Mesothelial cell of epicardium (in vitro differentiated cells): Measurements from ENCODE around the gene ZNF667. TPM values are rescaled to one million over a fixed set of nuclear protein-coding genes. Genes with fewer than 3 reads are reported as not detected.

Source experiments
- DNase-seq, 2 experiments: peaks; one replicate each; pipeline ENCODE4 v3.0.0; 2021; ENCODE audit warnings: low spot score in 2 of 2; ENCODE audit not compliant: unreplicated experiment in 2 of 2
- H3K27ac Mint-ChIP-seq: 2 replicates; pipeline ENCODE4 v1.8.0; 2021; ENCODE audit warnings: mixed read lengths
- H3K27me3 Mint-ChIP-seq: 2 replicates; pipeline ENCODE4 v1.8.0; 2021; ENCODE audit warnings: low read depth, mixed read lengths
- H3K36me3 Mint-ChIP-seq: 2 replicates; pipeline ENCODE4 v1.8.0; 2021; ENCODE audit warnings: mixed read lengths
- H3K4me1 Mint-ChIP-seq: 2 replicates; pipeline ENCODE4 v1.8.0; 2021; ENCODE audit warnings: mixed read lengths
- H3K4me3 Mint-ChIP-seq: 2 replicates; pipeline ENCODE4 v1.8.0; 2021; ENCODE audit warnings: mild to moderate bottlenecking, moderate library complexity, mixed read lengths
- H3K9me3 Mint-ChIP-seq: 2 replicates; pipeline ENCODE4 v1.8.0; 2021; ENCODE audit warnings: mixed read lengths
- total RNA-seq: library from RNA; stranded (reverse); gene quantifications from 3 replicates; pipeline ENCODE4 v1.2.1, GENCODE V29; 2021
- TF ChIP-seq, protein P1 (sequence below): fragments of 200-600 bp; sonication (generic); IDR thresholded peaks from one replicate; pipeline ENCODE4 v1.5.0; 2021; ENCODE audit warnings: antibody characterized with exemption; ENCODE audit not compliant: unreplicated experiment

The ZNF667 gene
- total RNA-seq, 1 donor from 2014 or later: not detected

DNA sequence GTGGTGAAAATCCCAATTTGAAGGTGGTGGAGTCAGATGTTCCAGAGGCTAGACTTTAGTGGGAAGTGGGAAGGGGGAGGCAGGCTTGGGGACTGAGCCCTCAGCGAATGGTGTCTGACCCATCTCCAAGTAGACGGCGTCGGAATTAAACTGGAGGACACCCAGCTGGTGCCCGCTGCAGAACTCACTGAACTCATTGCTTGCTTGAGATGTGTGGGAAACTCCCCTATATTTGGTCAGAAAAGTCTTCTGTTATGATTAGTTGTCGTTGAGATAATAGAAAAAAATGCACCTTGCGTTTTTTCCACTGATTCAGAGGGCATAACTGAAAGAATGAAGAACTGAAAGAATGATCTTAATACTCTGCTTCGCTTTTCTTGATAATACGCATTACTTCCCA lies 73.9 kb downstream of the ZNF667 start:
- H3K27ac Mint-ChIP-seq: peak overlapping the region; percentile 96
- TF ChIP-seq, protein P1, sequence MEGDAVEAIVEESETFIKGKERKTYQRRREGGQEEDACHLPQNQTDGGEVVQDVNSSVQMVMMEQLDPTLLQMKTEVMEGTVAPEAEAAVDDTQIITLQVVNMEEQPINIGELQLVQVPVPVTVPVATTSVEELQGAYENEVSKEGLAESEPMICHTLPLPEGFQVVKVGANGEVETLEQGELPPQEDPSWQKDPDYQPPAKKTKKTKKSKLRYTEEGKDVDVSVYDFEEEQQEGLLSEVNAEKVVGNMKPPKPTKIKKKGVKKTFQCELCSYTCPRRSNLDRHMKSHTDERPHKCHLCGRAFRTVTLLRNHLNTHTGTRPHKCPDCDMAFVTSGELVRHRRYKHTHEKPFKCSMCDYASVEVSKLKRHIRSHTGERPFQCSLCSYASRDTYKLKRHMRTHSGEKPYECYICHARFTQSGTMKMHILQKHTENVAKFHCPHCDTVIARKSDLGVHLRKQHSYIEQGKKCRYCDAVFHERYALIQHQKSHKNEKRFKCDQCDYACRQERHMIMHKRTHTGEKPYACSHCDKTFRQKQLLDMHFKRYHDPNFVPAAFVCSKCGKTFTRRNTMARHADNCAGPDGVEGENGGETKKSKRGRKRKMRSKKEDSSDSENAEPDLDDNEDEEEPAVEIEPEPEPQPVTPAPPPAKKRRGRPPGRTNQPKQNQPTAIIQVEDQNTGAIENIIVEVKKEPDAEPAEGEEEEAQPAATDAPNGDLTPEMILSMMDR: no peak
- peaks cover 17% of the 10 kb centered on the region for H3K4me1 Mint-ChIP-seq
- DNase-seq: no peak
- no peaks in the 10 kb centered on the region for H3K27me3 Mint-ChIP-seq
- peak overlapping the region; percentile 75 for H3K4me3 Mint-ChIP-seq
- peaks cover 64% of the 10 kb centered on the region for H3K36me3 Mint-ChIP-seq
- H3K9me3 Mint-ChIP-seq: peaks cover 61% of the 10 kb centered on the region

DNA sequence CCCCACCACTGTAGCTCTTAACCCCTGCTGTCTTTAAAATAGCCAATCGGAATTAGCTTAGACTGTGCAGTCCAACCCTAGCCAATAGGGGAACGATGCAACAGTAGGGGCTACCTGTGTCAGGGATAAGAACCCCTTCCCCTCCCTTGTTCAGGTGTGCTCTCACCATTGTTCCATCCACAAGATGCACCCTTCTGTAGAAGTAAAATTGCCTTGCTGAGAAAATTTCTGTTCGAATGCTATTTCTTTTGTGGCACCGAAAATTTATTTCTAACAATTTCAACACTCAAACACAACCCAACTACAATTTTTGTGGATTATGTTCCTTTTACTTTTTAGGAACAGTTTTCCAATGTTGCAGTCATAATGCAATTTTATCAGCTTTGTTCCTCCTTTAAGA lies 76.7 kb downstream of the ZNF667 start:
- Mint-ChIP-seq H3K4me3 (no peak overlapping the region), H3K27ac (no peak overlapping the region), H3K4me1 (peaks cover 17% of the 10 kb centered on the region), H3K27me3 (no peaks in the 10 kb centered on the region), H3K9me3 (peaks cover 67% of the 10 kb centered on the region), H3K36me3 (peaks cover 66% of the 10 kb centered on the region)
- TF ChIP-seq, protein P1: no peak
- no peak for DNase-seq

DNA sequence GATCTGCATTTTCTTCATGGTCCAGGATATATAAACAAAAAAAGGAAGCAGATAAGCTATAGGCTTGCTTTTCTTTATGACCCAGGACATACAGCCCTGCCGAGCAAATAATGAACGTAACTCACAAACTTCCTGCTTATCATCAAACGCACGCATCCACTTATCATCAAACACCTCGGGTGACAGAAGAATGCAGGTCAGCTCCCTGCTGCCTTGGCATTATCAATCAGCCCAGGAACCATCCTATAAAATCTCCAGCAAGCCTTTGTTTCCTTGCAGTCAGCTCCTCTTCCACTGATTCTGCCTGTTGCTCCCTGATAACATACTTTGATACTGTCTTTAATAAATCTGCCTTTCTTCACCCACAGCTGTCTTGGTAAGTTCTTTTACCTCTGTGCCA lies 78.3 kb downstream of the ZNF667 start:
- Mint-ChIP-seq H3K4me1 (peaks cover 6% of the 10 kb centered on the region), H3K27ac (no peak overlapping the region), H3K27me3 (no peaks in the 10 kb centered on the region), H3K36me3 (peaks cover 73% of the 10 kb centered on the region), H3K4me3 (no peak overlapping the region), H3K9me3 (peaks cover 72% of the 10 kb centered on the region)
- TF ChIP-seq, protein P1: no peak
- DNase-seq: no peak

DNA sequence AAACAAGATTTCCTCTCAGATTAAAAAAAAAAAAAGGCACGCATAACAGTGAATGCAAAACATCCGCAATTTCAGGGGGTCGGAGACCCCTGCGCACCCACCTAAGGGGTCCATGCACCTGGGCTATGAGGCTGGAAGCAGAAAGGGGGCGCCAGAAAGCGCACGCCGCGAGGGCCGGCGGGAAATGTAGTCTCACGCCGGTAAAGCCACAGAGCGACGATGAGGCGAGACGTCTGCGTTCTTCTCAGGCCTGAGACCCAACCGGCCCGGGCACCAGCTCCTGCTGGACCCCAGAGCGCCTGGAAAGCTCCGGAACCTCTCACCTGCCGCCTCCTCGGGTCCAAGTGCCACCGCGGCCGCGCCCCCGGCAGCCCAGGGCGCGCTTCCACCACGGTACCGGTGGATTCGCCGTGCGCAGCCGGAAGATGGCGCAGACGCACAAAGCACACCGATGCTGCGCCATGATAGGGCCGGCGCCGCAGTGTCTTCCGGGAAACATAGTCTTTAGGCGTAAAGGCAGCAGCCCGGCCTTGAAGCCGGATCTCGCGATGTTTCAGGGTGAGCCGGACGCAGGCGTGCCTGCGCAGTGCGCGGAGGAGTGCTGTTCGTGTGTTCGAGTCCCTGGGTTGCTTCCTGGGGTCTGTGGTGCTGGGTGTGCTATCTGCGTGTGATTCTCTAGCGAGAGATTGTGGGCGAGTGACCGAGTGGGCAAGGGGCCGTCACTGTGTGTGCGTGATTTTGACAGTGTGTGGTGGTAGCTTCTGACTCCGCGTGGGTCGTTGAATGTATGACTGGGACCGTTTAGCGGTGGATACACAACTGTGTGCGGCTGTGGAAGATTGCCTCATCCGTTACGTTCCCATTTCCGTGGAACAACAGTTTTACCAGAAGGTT lies 83.8 kb downstream of the ZNF667 start, which contains the start of gene ZNF582:
TSS of gene ZNF582 (minus strand) at position 416 of the 894 bp plus-strand sequence. CDS start 1,782 bp downstream, outside the sequence.
- Mint-ChIP-seq H3K27ac (peak within 1 kb of the TSS; percentile 92), H3K27me3 (no peaks in the 10 kb centered on the region), H3K4me1 (peaks cover 4% of the 10 kb centered on the region), H3K36me3 (peaks cover 72% of the 10 kb centered on the region), H3K4me3 (peak within 1 kb of the TSS; percentile 87), H3K9me3 (peaks cover 71% of the 10 kb centered on the region)
- peak; percentile 61 to 82 for DNase-seq
- TF ChIP-seq, protein P1: peak; percentile 48

Other genes starting within 250 kb of the ZNF667 start
- not detected in 3 replicates for gene EDDM13, start 204.6 kb downstream of the ZNF667 start, total RNA-seq
- 14.8 to 18.8 TPM (median 15.3 TPM) in 3 replicates for gene ZSCAN5A, start 162.5 kb downstream of the ZNF667 start, total RNA-seq
- 5.1 to 5.6 TPM (median 5.1 TPM) in 3 replicates for gene ZNF582, start 83.8 kb downstream of the ZNF667 start, total RNA-seq
- 9.1 to 10.1 TPM (median 9.9 TPM) in 3 replicates for gene ZNF583, start 73.0 kb downstream of the ZNF667 start, total RNA-seq
- gene ZNF471, start 30.5 kb upstream of the ZNF667 start, total RNA-seq: not detected in 3 replicates
- 10.2 to 10.7 TPM (median 10.5 TPM) in 3 replicates for gene ZFP28, start 61.6 kb upstream of the ZNF667 start, total RNA-seq
- 4.7 to 6.1 TPM (median 5.4 TPM) in 3 replicates for gene ZNF470, start 90.1 kb upstream of the ZNF667 start, total RNA-seq
- gene ZNF71, start 118.0 kb upstream of the ZNF667 start, total RNA-seq: 17.5 to 19.5 TPM (median 18.0 TPM) in 3 replicates
- gene SMIM17, start 165.8 kb upstream of the ZNF667 start, total RNA-seq: 1.6 to 2.6 TPM (median 2.1 TPM) in 3 replicates
- gene ZNF835, start 194.4 kb upstream of the ZNF667 start, total RNA-seq: 0.07 to 0.34 TPM in 2 of 3 replicates, not detected in the other